K562 (cell line): Measurements from ENCODE around the gene ALG9. TPM values are rescaled to one million over a fixed set of nuclear protein-coding genes. Genes with fewer than 3 reads are reported as not detected.

ENCODE experiments used
- ATAC-seq: fragments of 200-7000 bp; cut with Tn5 transposase; 3 replicates; pipeline ENCODE4 v1.9.1; 2020; ENCODE audit warnings: moderate library complexity
- BruUV-seq: library from RNA; stranded (reverse); fragments of 400-500 nt; replicated peaks from 2 replicates; lab custom pipeline; 2021; lab: Mats Ljungman, UMichigan
- CTCF ChIA-PET: fragments of 300-600 bp; formaldehyde crosslinking; extraction: SDS; loops from one replicate; lab custom pipeline; 2021; ENCODE audit warnings: low intra/inter-chr PET ratio; lab: Yijun Ruan, JAX
- POLR2A ChIA-PET: fragments of 300-600, 350-650 bp; sonication (Branson Sonifier 250); formaldehyde crosslinking; extraction: SDS; loops from one replicate; lab custom pipeline; 2021; ENCODE audit warnings: antibody characterized with exemption, inconsistent platforms; lab: Yijun Ruan, JAX
- DNase-seq, 4 experiments: peaks; one replicate each; pipeline versions ENCODE4 v3.0.0 to v3.0.0-alpha.2; 2011 to 2018; ENCODE audit warnings: low spot score in 3 of 4, mixed read lengths in 3 of 4; ENCODE audit errors: extremely low read depth in 1 of 4
- FAIRE-seq: peaks from 2 replicates; lab custom pipeline; 2011; peaks lifted over from hg19 to GRCh38; lab: Jason Lieb, UNC
- H2AFZ ChIP-seq: 2 replicates; pipeline ENCODE4 v1.6.0; 2011; ENCODE audit warnings: low read depth, low read length, control low read depth, inconsistent platforms
- H3K27ac ChIP-seq: fragments of 200-600 bp; 3 replicates; pipeline ENCODE4 v1.8.0; 2011; ENCODE audit warnings: low read depth, mild to moderate bottlenecking, control low read depth, inconsistent platforms, low read length, moderate library complexity, mixed read lengths; ENCODE audit errors: extremely low read depth
- H3K27me3 ChIP-seq, 2 experiments: fragments of 300-600 bp in 1 of 2; 2 replicates in 1 of 2; 3 replicates in 1 of 2; pipeline versions ENCODE4 v1.6.0 to v1.8.0; 2011; ENCODE audit warnings: inconsistent platforms in 2 of 2, low read length in 2 of 2, mild to moderate bottlenecking in 1 of 2, mixed read lengths in 1 of 2, moderate library complexity in 1 of 2; ENCODE audit not compliant: control insufficient read depth in 2 of 2, insufficient read depth in 2 of 2
- H3K36me3 ChIP-seq: fragments of 300-600 bp; 3 replicates; pipeline ENCODE4 v1.8.0; 2011; ENCODE audit warnings: mild to moderate bottlenecking, low read length, inconsistent platforms; ENCODE audit not compliant: control insufficient read depth, insufficient read depth
- H3K4me1 ChIP-seq, 2 experiments: fragments of 200-600 bp in 1 of 2; replicated peaks in 1 of 2; 2 replicates in 1 of 2; 3 replicates in 1 of 2; pipeline versions ENCODE4 v1.5.1 to v1.8.0; 2011; ENCODE audit warnings: inconsistent platforms in 2 of 2, low read length in 2 of 2, mild to moderate bottlenecking in 1 of 2, mixed read lengths in 1 of 2, moderate library complexity in 1 of 2; ENCODE audit not compliant: control insufficient read depth in 2 of 2, insufficient read depth in 2 of 2
- H3K4me2 ChIP-seq: 2 replicates; pipeline ENCODE4 v1.6.1; 2011; ENCODE audit warnings: low read length, control low read depth, inconsistent platforms, mixed read lengths; ENCODE audit not compliant: insufficient read depth
- H3K4me3 ChIP-seq: fragments of 200-600 bp; sonication (generic), shearing (Covaris generic); 2 replicates; pipeline ENCODE4 v1.5.1; 2016; ENCODE audit warnings: control low read depth, inconsistent platforms
- H3K79me2 ChIP-seq: fragments of 200-600 bp; 3 replicates; pipeline ENCODE4 v1.8.0; 2011; ENCODE audit warnings: low read length, inconsistent platforms; ENCODE audit not compliant: control insufficient read depth, insufficient read depth
- H3K9ac ChIP-seq, 2 experiments: 2 replicates each; pipeline versions ENCODE4 v1.6.0 to v1.6.1; 2011; ENCODE audit warnings: low read depth in 2 of 2, low read length in 2 of 2, control low read depth in 1 of 2, inconsistent platforms in 1 of 2, mild to moderate bottlenecking in 1 of 2, mixed read lengths in 1 of 2; ENCODE audit not compliant: insufficient read depth in 1 of 2
- H3K9me1 ChIP-seq: one replicate; pipeline ENCODE4 v1.6.0; 2011; ENCODE audit warnings: inconsistent platforms, mild to moderate bottlenecking, low read length, moderate library complexity; ENCODE audit not compliant: control insufficient read depth, insufficient read depth
- H3K9me3 ChIP-seq: replicated peaks from 2 replicates; pipeline ENCODE4 v1.5.1; 2011; ENCODE audit warnings: low read depth, low read length, inconsistent platforms; ENCODE audit not compliant: control insufficient read depth, insufficient read depth
- H4K20me1 ChIP-seq: replicated peaks from 2 replicates; pipeline ENCODE4 v1.6.1; 2011; ENCODE audit warnings: low read length, inconsistent platforms, mixed read lengths; ENCODE audit not compliant: control insufficient read depth, insufficient read depth
- CXXC5 ChIP-seq: fragments of 250-450 bp; sonication (Bioruptor Pico); IDR thresholded peaks from 2 replicates; pipeline ENCODE4 v1.8.0; 2022; ENCODE audit warnings: inconsistent platforms, mild to moderate bottlenecking, moderate library complexity
- POLR2AphosphoS2 ChIP-seq: IDR thresholded peaks from 2 replicates; pipeline ENCODE4 v1.6.1; 2012; ENCODE audit warnings: low read length, improper control_type of control experiment
- SAFB2 ChIP-seq: fragments of 200-400 bp; formaldehyde crosslinking; IDR thresholded peaks from 2 replicates; pipeline ENCODE4 v1.6.1; 2018; ENCODE audit warnings: borderline replicate concordance, low read length, low read depth, moderate library complexity; ENCODE audit not compliant: severe bottlenecking
- YY1 ChIP-seq, 3 experiments: IDR thresholded peaks; 2 replicates each; pipeline ENCODE4 v1.6.1; 2011; ENCODE audit warnings: low read length in 2 of 3, mild to moderate bottlenecking in 2 of 3, moderate library complexity in 2 of 3, borderline replicate concordance in 1 of 3, control low read depth in 1 of 3, low read depth in 1 of 3; ENCODE audit not compliant: insufficient read depth in 3 of 3, insufficient replicate concordance in 2 of 3, control insufficient read depth in 1 of 3, insufficient read length in 1 of 3; ENCODE audit errors: extremely low read depth in 1 of 3
- ZNF133 ChIP-seq: fragments of 250-450 bp; sonication (Bioruptor Pico); IDR thresholded peaks from 2 replicates; pipeline ENCODE4 v1.4.0; 2020; ENCODE audit warnings: mild to moderate bottlenecking
- ZNF232 ChIP-seq: sonication (generic); formaldehyde crosslinking; IDR thresholded peaks from 2 replicates; pipeline ENCODE4 v1.8.0; 2022; ENCODE audit warnings: mild to moderate bottlenecking, missing genetic modification reagents
- ZNF263 ChIP-seq: sonication (generic); formaldehyde crosslinking; IDR thresholded peaks from 2 replicates; pipeline ENCODE4 v1.8.0; 2022; ENCODE audit warnings: mild to moderate bottlenecking, missing genetic modification reagents, borderline replicate concordance
- ZSCAN32 ChIP-seq: fragments of 450-650 bp; formaldehyde crosslinking; IDR thresholded peaks from 2 replicates; pipeline ENCODE4 v1.4.0; 2020; ENCODE audit warnings: mild to moderate bottlenecking, moderate library complexity
- WGBS: fragments of 100-300 bp; shearing (Covaris generic); methylation state at CpG from one replicate; pipeline ENCODE4 v1.1.6; 2016; ENCODE audit warnings: low coverage, mixed read lengths; ENCODE audit not compliant: insufficient coverage; ENCODE audit errors: missing lambda C conversion rate; 5-methylcytosine and 5-hydroxymethylcytosine counted together
- in situ Hi-C: fragments of 300-500 bp; cut with MboI; formaldehyde crosslinking; loops from 4 replicates; pipeline ENCODE4 v1.15.0; 2018; ENCODE audit warnings: inconsistent platforms, mixed read lengths
- intact Hi-C: fragments of 100-400 bp; cut with micrococcal nuclease; formaldehyde crosslinking; loops from 2 replicates; pipeline ENCODE4 v1.14.2; 2022
- polyA plus RNA-seq, 8 experiments: library from polyadenylated mRNA; depleted of rRNA in 4 of 8; stranded (reverse) in 5 of 8; unstranded in 3 of 8; fragments of >200 nt; fragmentation: Nextera tagmentation in 2 of 8; fragmentation: Illumina TruSeq in 1 of 8; extraction: Ambion mirVana in 2 of 8; extraction: Trizol in 1 of 8; gene quantifications; 2 replicates each; pipeline versions ENCODE4 v1.2.1 to v1.2.3, GENCODE V29; 2011 to 2014; ENCODE audit warnings: inconsistent platforms in 1 of 8, missing spikeins in 1 of 8
- total RNA-seq, 7 experiments: library from RNA; depleted of rRNA in 6 of 7; stranded (reverse); fragments of >200 nt in 6 of 7; fragmentation: Illumina TruSeq in 2 of 7; extraction: Trizol in 2 of 7; gene quantifications; 2 replicates each; pipeline versions ENCODE4 v1.2.1 to v1.2.3, GENCODE V29; 2011 to 2021; ENCODE audit warnings: low replicate concordance in 1 of 7
- TF ChIP-seq, protein P1 (sequence below), 3 experiments: fragments of 200-800 bp in 1 of 3; sonication (Bioruptor generic) in 1 of 3; sonication (generic) in 1 of 3; formaldehyde crosslinking in 1 of 3; IDR thresholded peaks; 2 replicates each; pipeline versions ENCODE4 v1.6.1 to v1.8.0; 2016 to 2022; ENCODE audit warnings: mild to moderate bottlenecking in 2 of 3, missing compliant biosample characterization in 2 of 3, missing genetic modification characterization in 2 of 3, missing genetic modification reagents in 1 of 3

The ALG9 gene
- total and polyA plus RNA-seq, 9 of the 15 experiments (the other 6 are each of a cell fraction or from before 2014, with no cell fraction given), result 11.5 to 40.5 (median 24.9) TPM

DNA sequence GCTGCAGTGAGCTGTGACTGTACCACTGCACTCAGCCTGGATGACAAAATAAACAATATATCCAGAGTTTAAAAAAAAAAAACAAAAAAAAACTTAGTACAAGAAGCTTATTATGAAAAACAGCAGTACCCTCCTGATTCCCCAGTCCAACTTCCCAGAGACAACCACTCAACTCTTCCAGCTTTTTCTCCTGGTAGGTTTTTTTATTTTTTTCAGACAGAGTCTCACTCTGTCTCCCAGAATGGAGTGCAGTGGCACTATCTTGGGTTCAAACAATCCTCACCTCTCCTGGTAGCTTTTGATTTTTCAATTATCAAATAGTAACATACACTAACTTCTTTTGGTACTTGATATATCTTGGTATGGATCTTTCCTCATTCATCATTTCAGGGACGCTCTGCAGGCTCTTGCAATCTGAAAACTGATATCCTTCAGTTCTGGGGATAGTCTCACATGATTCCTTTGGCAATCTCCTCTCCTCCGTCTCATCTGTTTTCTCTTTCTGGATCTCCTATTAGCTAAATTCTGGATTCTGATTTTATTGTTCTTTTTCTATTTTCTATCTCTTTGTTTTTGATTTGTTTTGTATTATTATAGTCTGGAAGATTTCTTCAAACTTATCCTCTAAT lies 44.9 kb downstream of the ALG9 start:
- Histone ChIP-seq H3K27ac (no peak overlapping the region), H2AFZ (no peak overlapping the region), H3K9ac (no peak overlapping the region), H3K79me2 (no peaks in the 10 kb centered on the region), H4K20me1 (no peaks in the 10 kb centered on the region), H3K27me3 (no peaks in the 10 kb centered on the region)
- TF ChIP-seq CXXC5 (CRISPR knock-in tag) (no peak), SAFB2 (no peak), ZNF133 (CRISPR knock-in tag) (no peak), YY1 (IDR thresholded peaks at IDR 0.05; ENCODE audit: borderline replicate concordance in 1 of 3, control insufficient read depth in 1 of 3, extremely low read depth in 1 of 3, insufficient read depth in 3 of 3, insufficient read length in 1 of 3, insufficient replicate concordance in 2 of 3, low read depth in 1 of 3, low read length in 2 of 3) (no peak)
- TF ChIP-seq, all 486 proteins: peak for 0
- 76% methylated on average over 2 of the region's 2 CpGs for WGBS
- no peak for DNase-seq
- no peak for ATAC-seq
- Histone ChIP-seq H3K9me1 (no peaks in the 10 kb centered on the region), H3K4me3 (no peak overlapping the region), H3K36me3 (peaks cover 3% of the 10 kb centered on the region; the same call in 1 of the 3 replicates), H3K4me1 (no peaks in the 10 kb centered on the region), H3K9me3 (no peaks in the 10 kb centered on the region), H3K4me2 (no peak overlapping the region)
- BruUV-seq, result no TSS peak
- in situ Hi-C loops (no loop called here), intact Hi-C loops (no loop called here)
- POLR2A ChIA-PET, result interaction anchor here (0.6 to 0.9 kb wide), 2 partner anchors 12 to 19 kb away, joined by 3 to 5 read pairs; no protein-coding TSS in a partner anchor
- CTCF ChIA-PET, result no interaction called here
- no peak for FAIRE-seq

DNA sequence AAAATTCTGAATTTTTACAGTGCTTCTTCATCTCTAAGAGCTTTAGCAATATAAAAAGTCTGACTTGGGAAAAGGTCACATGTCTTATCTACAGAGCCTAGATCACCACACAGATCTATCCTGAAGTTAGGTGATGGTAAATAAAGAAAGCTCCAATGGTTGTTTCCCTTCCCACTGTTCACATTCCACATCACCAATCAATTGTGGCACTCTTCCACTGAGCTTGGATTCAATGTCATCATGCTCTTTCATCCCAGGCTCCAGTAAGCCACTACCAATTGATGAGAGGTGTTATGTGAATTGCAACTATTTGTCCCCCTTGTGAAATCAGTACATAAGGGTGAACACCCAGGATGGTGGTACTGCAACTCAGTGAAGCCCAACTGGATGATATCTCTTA lies 47.8 kb downstream of the ALG9 start:
- Histone ChIP-seq H3K36me3 (no peaks in the 10 kb centered on the region), H3K4me2 (no peak overlapping the region), H3K27ac (no peak overlapping the region), H3K79me2 (no peaks in the 10 kb centered on the region), H3K9me3 (no peaks in the 10 kb centered on the region), H2AFZ (no peak overlapping the region), H3K9ac (no peak overlapping the region), H4K20me1 (no peaks in the 10 kb centered on the region), H3K27me3 (no peaks in the 10 kb centered on the region), H3K4me3 (no peak overlapping the region), H3K9me1 (no peaks in the 10 kb centered on the region), H3K4me1 (no peaks in the 10 kb centered on the region)
- intact Hi-C loops (no loop called here), in situ Hi-C loops (no loop called here)
- ChIA-PET POLR2A (no interaction called here), CTCF (no interaction called here)
- TF ChIP-seq ZNF232 (no peak), ZSCAN32 (no peak), ZNF263 (no peak), POLR2AphosphoS2 (no peak)
- TF ChIP-seq, protein P1, sequence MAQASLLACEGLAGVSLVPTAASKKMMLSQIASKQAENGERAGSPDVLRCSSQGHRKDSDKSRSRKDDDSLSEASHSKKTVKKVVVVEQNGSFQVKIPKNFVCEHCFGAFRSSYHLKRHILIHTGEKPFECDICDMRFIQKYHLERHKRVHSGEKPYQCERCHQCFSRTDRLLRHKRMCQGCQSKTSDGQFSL (CRISPR knock-in tag; IDR thresholded peaks at IDR 0.05), result no peak
- TF ChIP-seq, protein P1 (tag; IDR thresholded peaks at IDR 0.05), result no peak
- no TSS peak for BruUV-seq
- FAIRE-seq, result no peak
- no peak for DNase-seq
- ATAC-seq, result no peak
